ENCODE measurements around the gene FBXO10.

FBXO10 gene

GRCh38 chr9:37534901-37535300 lies 41.3 kb downstream of the FBXO10 start:
- no peak for TF ChIP-seq CTCF (IDR thresholded peaks at IDR 0.05; ENCODE audit: low read depth, low read length)
- H3K4me3 ChIP-seq (replicated peaks in 1 of 2; ENCODE audit: low read depth in 2 of 2, low read length in 2 of 2), result no peak overlapping the region
- DNase-seq (ENCODE audit: low read depth in 2 of 2), result no peak

GRCh38 chr9:37534412-37534811 lies 41.8 kb downstream of the FBXO10 start:
- H3K4me3 ChIP-seq (replicated peaks in 1 of 2; ENCODE audit: low read depth in 2 of 2, low read length in 2 of 2), result no peak overlapping the region
- no peak for TF ChIP-seq CTCF (IDR thresholded peaks at IDR 0.05; ENCODE audit: low read depth, low read length)
- DNase-seq (ENCODE audit: low read depth in 2 of 2), result no peak

- no peak for TF ChIP-seq CTCF (IDR thresholded peaks at IDR 0.05; ENCODE audit: low read depth, low read length)
- no peak for DNase-seq (ENCODE audit: low read depth in 2 of 2)
- no peak overlapping the region for H3K4me3 ChIP-seq (replicated peaks in 1 of 2; ENCODE audit: low read depth in 2 of 2, low read length in 2 of 2)
Observed at GRCh38 chr9:37531699-37532098, 44.5 kb downstream of the FBXO10 start.

GRCh38 chr9:37528652-37529471 lies 47.3 kb downstream of the FBXO10 start:
- H3K4me3 ChIP-seq (replicated peaks in 1 of 2; ENCODE audit: low read depth in 2 of 2, low read length in 2 of 2), result no peak overlapping the region
- TF ChIP-seq CTCF (IDR thresholded peaks at IDR 0.05; ENCODE audit: low read depth, low read length), result no peak

GRCh38 chr9:37523916-37524315 lies 52.3 kb downstream of the FBXO10 start:
- no peak overlapping the region for H3K4me3 ChIP-seq (replicated peaks in 1 of 2; ENCODE audit: low read depth in 2 of 2, low read length in 2 of 2)
- TF ChIP-seq CTCF (IDR thresholded peaks at IDR 0.05; ENCODE audit: low read depth, low read length), result no peak
- DNase-seq (ENCODE audit: low read depth in 2 of 2), result no peak

More at GRCh38 chr9:37528652-37529471, 47.3 kb downstream of the FBXO10 start:
- DNase-seq (ENCODE audit: low read depth in 2 of 2), result no peak

GRCh38 chr9:37522971-37523370 lies 53.2 kb downstream of the FBXO10 start:
- no peak overlapping the region for H3K4me3 ChIP-seq (replicated peaks in 1 of 2; ENCODE audit: low read depth in 2 of 2, low read length in 2 of 2)
- TF ChIP-seq CTCF (IDR thresholded peaks at IDR 0.05; ENCODE audit: low read depth, low read length), result no peak
- no peak for DNase-seq (ENCODE audit: low read depth in 2 of 2)

Measured in cardiac fibroblast (primary cell).